ENCODE data around the gene SP8. TPM values are rescaled to one million over a fixed set of nuclear protein-coding genes. Genes with fewer than 3 reads are reported as not detected.

SP8 gene
- polyA plus RNA-seq, 1 experiment, result not detected

DNA sequence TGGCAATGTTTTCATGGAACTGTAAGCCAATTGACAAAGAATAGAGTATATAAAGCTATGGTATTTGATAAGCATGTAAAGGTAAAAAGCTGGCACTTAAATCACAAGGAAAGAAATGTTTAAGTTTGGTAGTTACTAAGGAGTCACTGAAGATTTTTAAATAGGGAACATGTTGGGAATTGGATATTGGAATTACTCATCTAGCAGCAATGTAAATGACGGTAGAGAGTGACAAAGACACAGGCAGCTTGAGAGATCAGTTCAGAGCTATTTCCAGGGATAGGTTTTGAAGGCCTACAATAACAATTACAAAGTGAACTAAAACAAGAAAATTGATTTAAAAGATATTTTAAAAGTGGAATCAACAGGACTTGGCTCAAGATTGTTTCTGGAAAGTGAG is 36.8 kb downstream of the SP8 start:
- H3K4me3 ChIP-seq (ENCODE audit: low read depth, low read length), result no peak overlapping the region
- DNase-seq (ENCODE audit: low read depth), result no peak
- ChIA-PET CTCF (no interaction called here), POLR2A (no interaction called here)
- H3K27me3 ChIP-seq (ENCODE audit: control insufficient read depth, insufficient read depth, low read length), result no peaks in the 10 kb centered on the region
- no peaks in the 10 kb centered on the region for H3K36me3 ChIP-seq (ENCODE audit: control insufficient read depth, insufficient read depth, low read length)
- TF ChIP-seq, protein P1, sequence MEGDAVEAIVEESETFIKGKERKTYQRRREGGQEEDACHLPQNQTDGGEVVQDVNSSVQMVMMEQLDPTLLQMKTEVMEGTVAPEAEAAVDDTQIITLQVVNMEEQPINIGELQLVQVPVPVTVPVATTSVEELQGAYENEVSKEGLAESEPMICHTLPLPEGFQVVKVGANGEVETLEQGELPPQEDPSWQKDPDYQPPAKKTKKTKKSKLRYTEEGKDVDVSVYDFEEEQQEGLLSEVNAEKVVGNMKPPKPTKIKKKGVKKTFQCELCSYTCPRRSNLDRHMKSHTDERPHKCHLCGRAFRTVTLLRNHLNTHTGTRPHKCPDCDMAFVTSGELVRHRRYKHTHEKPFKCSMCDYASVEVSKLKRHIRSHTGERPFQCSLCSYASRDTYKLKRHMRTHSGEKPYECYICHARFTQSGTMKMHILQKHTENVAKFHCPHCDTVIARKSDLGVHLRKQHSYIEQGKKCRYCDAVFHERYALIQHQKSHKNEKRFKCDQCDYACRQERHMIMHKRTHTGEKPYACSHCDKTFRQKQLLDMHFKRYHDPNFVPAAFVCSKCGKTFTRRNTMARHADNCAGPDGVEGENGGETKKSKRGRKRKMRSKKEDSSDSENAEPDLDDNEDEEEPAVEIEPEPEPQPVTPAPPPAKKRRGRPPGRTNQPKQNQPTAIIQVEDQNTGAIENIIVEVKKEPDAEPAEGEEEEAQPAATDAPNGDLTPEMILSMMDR (IDR thresholded peaks at IDR 0.05; ENCODE audit: insufficient read depth, low read depth, low read length), result no peak

DNA sequence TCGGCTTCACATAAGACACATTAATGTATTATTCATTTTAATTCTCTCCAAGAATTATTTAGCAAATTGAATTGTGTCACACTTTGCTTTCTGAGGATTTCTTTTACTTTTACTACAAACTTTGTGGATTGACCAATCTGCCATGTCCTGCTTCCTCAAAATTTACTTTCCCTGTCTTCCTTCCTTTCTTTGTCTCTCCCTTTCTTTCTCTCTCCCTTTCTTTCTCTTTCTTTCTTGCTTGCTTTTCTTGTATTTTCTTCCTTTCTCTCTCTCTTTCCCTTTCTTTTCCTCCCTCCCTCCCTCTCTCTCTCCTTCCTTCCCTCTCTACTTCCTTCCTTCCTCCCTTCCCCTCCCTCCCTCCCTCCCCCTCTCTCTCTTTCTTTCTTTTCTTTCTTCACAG is 37.8 kb downstream of the SP8 start:
- Histone ChIP-seq H3K4me3 (ENCODE audit: low read depth, low read length) (no peak overlapping the region), H3K36me3 (ENCODE audit: control insufficient read depth, insufficient read depth, low read length) (no peaks in the 10 kb centered on the region), H3K27me3 (ENCODE audit: control insufficient read depth, insufficient read depth, low read length) (no peaks in the 10 kb centered on the region)
- POLR2A ChIA-PET, result no interaction called here
- no peak for DNase-seq (ENCODE audit: low read depth)
- TF ChIP-seq, protein P1 (IDR thresholded peaks at IDR 0.05; ENCODE audit: insufficient read depth, low read depth, low read length), result no peak
- CTCF ChIA-PET, result no interaction called here

DNA sequence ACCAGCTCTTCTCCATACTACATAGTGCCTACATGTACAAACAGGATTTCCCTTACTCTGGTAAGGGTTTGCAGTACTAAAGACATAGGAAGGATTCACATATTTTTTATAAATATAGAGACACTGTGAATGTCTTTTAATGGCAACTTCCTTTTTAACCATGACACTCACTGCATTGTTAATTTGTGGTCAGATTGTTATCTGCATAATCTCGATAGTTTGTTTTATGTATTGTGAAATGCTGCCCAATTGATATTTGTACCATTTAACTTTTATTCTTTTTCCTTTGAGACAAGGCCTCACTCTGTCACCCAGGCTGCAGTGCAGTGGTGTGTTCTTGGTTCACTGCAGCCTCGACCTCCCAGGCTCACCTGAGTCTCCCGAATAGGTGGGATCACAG is 39.7 kb downstream of the SP8 start:
- CTCF ChIA-PET, result no interaction called here
- TF ChIP-seq, protein P1 (IDR thresholded peaks at IDR 0.05; ENCODE audit: insufficient read depth, low read depth, low read length), result no peak
- DNase-seq (ENCODE audit: low read depth), result no peak
- no peaks in the 10 kb centered on the region for H3K36me3 ChIP-seq (ENCODE audit: control insufficient read depth, insufficient read depth, low read length)
- H3K4me3 ChIP-seq (ENCODE audit: low read depth, low read length), result no peak overlapping the region
- no peaks in the 10 kb centered on the region for H3K27me3 ChIP-seq (ENCODE audit: control insufficient read depth, insufficient read depth, low read length)
- POLR2A ChIA-PET, result no interaction called here

DNA sequence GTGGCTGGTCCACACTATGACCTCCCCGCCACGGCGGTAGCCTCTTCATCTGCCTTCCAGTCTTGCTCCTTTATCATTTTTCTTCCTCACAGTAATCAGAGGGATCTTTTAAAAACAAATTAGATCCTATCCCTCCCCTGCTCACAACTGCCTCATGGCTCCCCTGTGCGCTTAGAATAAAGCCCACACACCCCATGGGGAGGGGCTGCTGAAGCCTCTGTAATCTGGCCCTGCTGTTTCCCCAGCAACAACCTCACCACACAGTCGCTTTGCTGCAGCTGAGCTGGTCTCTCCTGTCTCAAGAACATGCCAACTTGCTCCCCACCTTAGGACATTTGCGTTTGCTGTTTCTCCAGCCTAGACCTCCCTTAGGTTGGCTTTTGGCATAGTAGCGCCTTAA is 41.0 kb downstream of the SP8 start:
- ChIA-PET CTCF (no interaction called here), POLR2A (no interaction called here)
- H3K36me3 ChIP-seq (ENCODE audit: control insufficient read depth, insufficient read depth, low read length), result no peaks in the 10 kb centered on the region
- no peak overlapping the region for H3K4me3 ChIP-seq (ENCODE audit: low read depth, low read length)
- DNase-seq (ENCODE audit: low read depth), result no peak
- TF ChIP-seq, protein P1 (IDR thresholded peaks at IDR 0.05; ENCODE audit: insufficient read depth, low read depth, low read length), result no peak
- no peaks in the 10 kb centered on the region for H3K27me3 ChIP-seq (ENCODE audit: control insufficient read depth, insufficient read depth, low read length)

DNA sequence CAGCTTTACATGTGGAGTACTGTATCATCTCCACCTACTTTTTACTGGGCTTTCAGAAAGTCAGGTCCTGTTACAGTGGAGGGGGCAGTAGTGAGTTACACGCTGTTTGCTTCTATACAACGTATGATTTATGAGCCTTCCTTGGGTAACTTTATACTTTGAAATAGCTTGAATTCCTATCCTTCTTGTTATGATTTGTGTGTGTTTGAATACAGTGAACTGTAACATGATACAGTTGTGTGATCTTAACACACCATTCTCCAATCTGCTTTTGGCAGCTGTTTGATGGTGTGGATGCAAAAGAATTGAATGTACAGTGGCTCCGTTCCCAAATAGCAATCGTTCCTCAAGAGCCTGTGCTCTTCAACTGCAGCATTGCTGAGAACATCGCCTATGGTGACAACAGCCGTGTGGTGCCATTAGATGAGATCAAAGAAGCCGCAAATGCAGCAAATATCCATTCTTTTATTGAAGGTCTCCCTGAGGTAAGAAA is 41.7 kb downstream of the SP8 start:
- CTCF ChIA-PET, result no interaction called here
- DNase-seq (ENCODE audit: low read depth), result no peak

More for the DNA sequence above, 41.7 kb downstream of the SP8 start:
- no peaks in the 10 kb centered on the region for H3K36me3 ChIP-seq (ENCODE audit: control insufficient read depth, insufficient read depth, low read length)
- POLR2A ChIA-PET, result no interaction called here
- TF ChIP-seq, protein P1 (IDR thresholded peaks at IDR 0.05; ENCODE audit: insufficient read depth, low read depth, low read length), result no peak
- H3K27me3 ChIP-seq (ENCODE audit: control insufficient read depth, insufficient read depth, low read length), result no peaks in the 10 kb centered on the region
- no peak overlapping the region for H3K4me3 ChIP-seq (ENCODE audit: low read depth, low read length)
